HT-29 (cell line): Measurements from ENCODE around the gene MMP21. TPM values are rescaled to one million over a fixed set of nuclear protein-coding genes. Genes with fewer than 3 reads are reported as not detected.

Experiments
- small RNA-seq: library from RNA; depleted of rRNA; stranded (forward); fragments of <200 nt; gene quantifications from one replicate; pipeline ENCODE3, GENCODE V24; 2014
- total RNA-seq: library from RNA; depleted of rRNA; stranded (reverse); fragments of >200 nt; shearing (Covaris generic); gene quantifications from 2 replicates; pipeline ENCODE4 v1.2.3, GENCODE V29; 2014; rRNA removed

Gene MMP21
- total RNA-seq, 1 experiment from 2014 or later = not detected

Small RNAs within 50 kb of the gene (small RNA-seq; reads per million reads assigned to genes)
- gene MIR4484 = not detected

Other genes starting within 250 kb of the MMP21 start
- not detected in 2 replicates for gene TEX36, start 92.7 kb downstream of the MMP21 start, total RNA-seq
- gene EDRF1, start 56.1 kb downstream of the MMP21 start, total RNA-seq = 17.4 and 18.7 TPM in 2 replicates
- 44.0 and 48.0 TPM in 2 replicates for gene UROS, start 47.4 kb upstream of the MMP21 start, total RNA-seq
- gene BCCIP, start 47.7 kb upstream of the MMP21 start, total RNA-seq = 30.1 and 34.9 TPM in 2 replicates
- gene DHX32, start 105.5 kb upstream of the MMP21 start, total RNA-seq = 26.6 and 29.1 TPM in 2 replicates
- gene FANK1, start 120.7 kb upstream of the MMP21 start, total RNA-seq = 1.6 and 4.0 TPM in 2 replicates